Activated B cell treated with CpG ODN at 0.5 μM for 24 hours (primary cell): ENCODE data around the gene FAM83B. TPM values are rescaled to one million over a fixed set of nuclear protein-coding genes. Genes with fewer than 3 reads are reported as not detected.
"Not testable (repeated sequence)": the region's sequence is repeated elsewhere in the genome, so short reads cannot be mapped to it uniquely, and the experiment has no call there.

Experiments used
- ATAC-seq: fragments of 200-7000 bp; cut with Tn5 transposase; one replicate; pipeline ENCODE4 v1.10.0; 2021; ENCODE audit warnings: low read depth, mild to moderate bottlenecking, moderate library complexity
- CTCF ChIA-PET: fragments of 350-600 bp; sonication (Branson Sonifier 250); formaldehyde crosslinking; loops from one replicate; lab custom pipeline; 2021; ENCODE audit warnings: antibody characterized with exemption; lab: Charles Lee
- POLR2A ChIA-PET: fragments of 350-600 bp; sonication (Branson Sonifier 250); formaldehyde crosslinking; loops from one replicate; lab custom pipeline; 2021; ENCODE audit warnings: antibody characterized with exemption; lab: Charles Lee
- DNase-seq: peaks from one replicate; pipeline ENCODE4 v3.0.0; 2022
- H3K27ac Mint-ChIP-seq: one replicate; pipeline ENCODE4 v1.8.0; 2020; ENCODE audit warnings: mixed read lengths
- H3K27me3 Mint-ChIP-seq: one replicate; pipeline ENCODE4 v1.8.0; 2021; ENCODE audit warnings: mixed read lengths
- H3K36me3 Mint-ChIP-seq: one replicate; pipeline ENCODE4 v1.8.0; 2021; ENCODE audit warnings: low read depth, mixed read lengths
- H3K4me1 Mint-ChIP-seq: one replicate; pipeline ENCODE4 v1.8.0; 2021; ENCODE audit warnings: mixed read lengths
- H3K4me3 Mint-ChIP-seq: one replicate; pipeline ENCODE4 v1.8.0; 2020; ENCODE audit warnings: mild to moderate bottlenecking, mixed read lengths
- H3K9me3 Mint-ChIP-seq: one replicate; pipeline ENCODE4 v1.8.0; 2020; ENCODE audit warnings: mixed read lengths
- intact Hi-C: fragments of 100-400 bp; cut with micrococcal nuclease; formaldehyde crosslinking; loops from one replicate; pipeline ENCODE4 v1.15.1; 2024
- total RNA-seq: library from RNA; stranded (reverse); gene quantifications from 2 replicates; pipeline ENCODE4 v1.2.3, GENCODE V29; 2022
- TF ChIP-seq, protein P1 (sequence below): fragments of 200-600 bp; IDR thresholded peaks from one replicate; pipeline ENCODE4 v1.8.0; 2022; ENCODE audit warnings: antibody characterized with exemption, mild to moderate bottlenecking

The FAM83B gene, protein sequence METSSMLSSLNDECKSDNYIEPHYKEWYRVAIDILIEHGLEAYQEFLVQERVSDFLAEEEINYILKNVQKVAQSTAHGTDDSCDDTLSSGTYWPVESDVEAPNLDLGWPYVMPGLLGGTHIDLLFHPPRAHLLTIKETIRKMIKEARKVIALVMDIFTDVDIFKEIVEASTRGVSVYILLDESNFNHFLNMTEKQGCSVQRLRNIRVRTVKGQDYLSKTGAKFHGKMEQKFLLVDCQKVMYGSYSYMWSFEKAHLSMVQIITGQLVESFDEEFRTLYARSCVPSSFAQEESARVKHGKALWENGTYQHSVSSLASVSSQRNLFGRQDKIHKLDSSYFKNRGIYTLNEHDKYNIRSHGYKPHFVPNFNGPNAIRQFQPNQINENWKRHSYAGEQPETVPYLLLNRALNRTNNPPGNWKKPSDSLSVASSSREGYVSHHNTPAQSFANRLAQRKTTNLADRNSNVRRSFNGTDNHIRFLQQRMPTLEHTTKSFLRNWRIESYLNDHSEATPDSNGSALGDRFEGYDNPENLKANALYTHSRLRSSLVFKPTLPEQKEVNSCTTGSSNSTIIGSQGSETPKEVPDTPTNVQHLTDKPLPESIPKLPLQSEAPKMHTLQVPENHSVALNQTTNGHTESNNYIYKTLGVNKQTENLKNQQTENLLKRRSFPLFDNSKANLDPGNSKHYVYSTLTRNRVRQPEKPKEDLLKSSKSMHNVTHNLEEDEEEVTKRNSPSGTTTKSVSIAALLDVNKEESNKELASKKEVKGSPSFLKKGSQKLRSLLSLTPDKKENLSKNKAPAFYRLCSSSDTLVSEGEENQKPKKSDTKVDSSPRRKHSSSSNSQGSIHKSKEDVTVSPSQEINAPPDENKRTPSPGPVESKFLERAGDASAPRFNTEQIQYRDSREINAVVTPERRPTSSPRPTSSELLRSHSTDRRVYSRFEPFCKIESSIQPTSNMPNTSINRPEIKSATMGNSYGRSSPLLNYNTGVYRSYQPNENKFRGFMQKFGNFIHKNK
- total RNA-seq = not detected in 2 replicates

DNA sequence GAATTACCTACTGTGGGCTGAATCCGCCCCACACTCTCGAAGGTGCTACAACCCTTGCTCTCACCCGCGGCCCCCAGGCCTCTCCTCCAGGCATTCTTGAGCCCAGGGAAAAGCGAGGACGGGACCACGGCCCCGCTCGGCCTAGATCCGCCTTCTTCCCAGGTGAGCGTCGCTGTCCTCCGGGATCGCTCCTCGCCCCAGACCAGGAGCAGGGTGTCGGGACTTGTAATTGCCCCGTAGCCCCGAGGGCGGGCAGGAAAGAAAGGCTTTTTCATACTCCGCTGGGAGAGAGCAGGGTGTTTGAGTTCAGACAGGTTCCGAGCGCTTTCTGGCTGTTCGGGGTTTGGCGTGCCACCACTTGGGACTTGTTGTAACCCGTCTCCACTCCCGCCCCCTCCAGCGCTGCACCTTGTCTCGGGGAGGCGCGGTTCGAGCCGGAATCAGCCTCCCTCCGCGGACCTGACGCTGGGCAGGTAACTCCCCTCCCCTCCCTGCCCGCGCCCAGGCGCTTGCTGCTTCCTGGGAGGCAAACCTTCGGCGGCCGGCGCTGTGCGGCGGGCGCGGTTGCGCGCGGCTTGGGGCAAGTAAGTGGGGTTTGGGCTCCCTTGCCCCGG, at the start of gene FAM83B:
FAM83B (plus strand) TSS at position 529 of the 614 bp plus-strand sequence. CDS start 23,476 bp downstream, outside the sequence.
- ATAC-seq (no peak), DNase-seq (no peak)
- TF ChIP-seq, protein P1, sequence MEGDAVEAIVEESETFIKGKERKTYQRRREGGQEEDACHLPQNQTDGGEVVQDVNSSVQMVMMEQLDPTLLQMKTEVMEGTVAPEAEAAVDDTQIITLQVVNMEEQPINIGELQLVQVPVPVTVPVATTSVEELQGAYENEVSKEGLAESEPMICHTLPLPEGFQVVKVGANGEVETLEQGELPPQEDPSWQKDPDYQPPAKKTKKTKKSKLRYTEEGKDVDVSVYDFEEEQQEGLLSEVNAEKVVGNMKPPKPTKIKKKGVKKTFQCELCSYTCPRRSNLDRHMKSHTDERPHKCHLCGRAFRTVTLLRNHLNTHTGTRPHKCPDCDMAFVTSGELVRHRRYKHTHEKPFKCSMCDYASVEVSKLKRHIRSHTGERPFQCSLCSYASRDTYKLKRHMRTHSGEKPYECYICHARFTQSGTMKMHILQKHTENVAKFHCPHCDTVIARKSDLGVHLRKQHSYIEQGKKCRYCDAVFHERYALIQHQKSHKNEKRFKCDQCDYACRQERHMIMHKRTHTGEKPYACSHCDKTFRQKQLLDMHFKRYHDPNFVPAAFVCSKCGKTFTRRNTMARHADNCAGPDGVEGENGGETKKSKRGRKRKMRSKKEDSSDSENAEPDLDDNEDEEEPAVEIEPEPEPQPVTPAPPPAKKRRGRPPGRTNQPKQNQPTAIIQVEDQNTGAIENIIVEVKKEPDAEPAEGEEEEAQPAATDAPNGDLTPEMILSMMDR = no peak
- CTCF ChIA-PET = no interaction called here
- Mint-ChIP-seq H3K4me3 (no peak within 1 kb of the TSS), H3K9me3 (peaks cover 7% of the 10 kb centered on the region), H3K27me3 (peaks cover 8% of the 10 kb centered on the region), H3K36me3 (no peaks in the 10 kb centered on the region), H3K4me1 (no peaks in the 10 kb centered on the region), H3K27ac (no peak within 1 kb of the TSS)
- POLR2A ChIA-PET = no interaction called here
- intact Hi-C loops = no loop called here

DNA sequence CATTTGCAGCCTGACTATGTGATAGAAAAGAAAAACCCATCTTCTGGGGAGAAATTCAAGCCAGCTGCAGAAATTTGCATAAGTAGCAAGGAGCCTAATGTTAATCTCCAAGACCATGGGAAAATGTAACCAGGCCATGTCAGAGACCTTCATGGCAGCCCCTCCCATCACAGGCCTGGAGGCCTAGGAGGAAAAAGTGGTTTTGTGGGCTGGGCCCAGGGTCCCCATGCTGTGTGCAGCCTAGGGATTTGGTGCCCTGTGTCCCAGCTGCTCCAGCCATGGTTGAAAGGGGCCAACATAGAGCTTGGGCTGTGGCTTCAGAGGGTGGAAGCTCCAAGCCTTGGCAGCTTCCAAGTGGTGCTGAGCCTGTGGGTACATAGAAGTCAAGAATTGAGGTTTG, 49.7 kb upstream of the FAM83B start:
- H3K36me3 Mint-ChIP-seq, H3K4me1 Mint-ChIP-seq, intact Hi-C loops, H3K4me3 Mint-ChIP-seq, DNase-seq, CTCF ChIA-PET, H3K27me3 Mint-ChIP-seq, H3K9me3 Mint-ChIP-seq, H3K27ac Mint-ChIP-seq, POLR2A ChIA-PET, ATAC-seq: not testable (repeated sequence)

DNA sequence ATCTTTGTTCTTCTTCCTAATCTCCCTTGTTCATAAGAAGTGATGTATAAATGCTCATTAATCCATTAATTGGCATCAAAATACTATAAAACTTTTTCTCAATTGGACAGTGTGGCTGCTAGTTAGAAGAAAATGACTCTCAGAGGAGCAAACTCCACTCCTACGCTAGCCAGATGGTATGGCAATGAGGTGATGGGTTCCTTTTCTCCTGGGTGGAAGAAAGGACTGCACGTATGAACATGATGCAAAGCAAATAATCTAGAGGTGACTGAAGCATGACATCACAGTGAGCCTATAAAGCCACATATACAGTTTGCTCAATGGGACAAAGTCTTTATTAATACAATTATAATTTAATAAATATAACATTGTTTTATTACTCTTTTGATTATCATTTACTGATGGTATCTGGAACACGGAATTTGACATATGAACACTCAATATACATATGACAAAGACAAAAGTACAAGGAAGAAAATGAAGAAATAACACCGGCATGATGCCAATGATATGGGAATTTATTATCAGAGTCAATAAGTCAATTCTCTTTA, 46.4 kb upstream of the FAM83B start:
- Mint-ChIP-seq H3K36me3 (no peaks in the 10 kb centered on the region), H3K27me3 (no peaks in the 10 kb centered on the region), H3K9me3 (peaks cover 12% of the 10 kb centered on the region), H3K4me3 (no peak overlapping the region), H3K27ac (no peak overlapping the region), H3K4me1 (no peaks in the 10 kb centered on the region)
- TF ChIP-seq, protein P1 = no peak
- ChIA-PET CTCF (no interaction called here), POLR2A (no interaction called here)
- no peak for DNase-seq
- no peak for ATAC-seq
- intact Hi-C loops = no loop called here

DNA sequence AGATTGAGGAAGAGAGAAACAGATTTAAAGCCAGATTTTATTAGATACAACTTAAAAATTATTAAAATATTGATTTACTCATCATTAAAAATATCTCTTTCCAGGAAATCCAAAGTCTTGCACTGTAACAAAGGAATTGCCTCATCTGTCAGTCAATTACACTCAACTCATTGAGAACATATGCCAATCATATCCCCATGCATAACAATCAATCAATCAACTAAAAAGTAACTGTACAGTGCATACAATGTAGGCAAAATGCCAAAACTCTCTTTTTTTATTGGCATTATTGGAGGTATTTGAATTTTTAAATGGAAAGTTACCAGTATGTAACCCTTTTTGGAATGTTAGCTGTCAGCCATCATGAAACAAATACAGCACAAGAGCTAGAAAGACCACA, 45.3 kb upstream of the FAM83B start:
- ChIA-PET CTCF (no interaction called here), POLR2A (no interaction called here)
- Mint-ChIP-seq H3K27me3 (no peaks in the 10 kb centered on the region), H3K9me3 (peaks cover 9% of the 10 kb centered on the region), H3K4me3 (no peak overlapping the region), H3K27ac (no peak overlapping the region), H3K4me1 (no peaks in the 10 kb centered on the region), H3K36me3 (no peaks in the 10 kb centered on the region)
- ATAC-seq (no peak), DNase-seq (no peak)
- intact Hi-C loops = no loop called here
- TF ChIP-seq, protein P1 = no peak

DNA sequence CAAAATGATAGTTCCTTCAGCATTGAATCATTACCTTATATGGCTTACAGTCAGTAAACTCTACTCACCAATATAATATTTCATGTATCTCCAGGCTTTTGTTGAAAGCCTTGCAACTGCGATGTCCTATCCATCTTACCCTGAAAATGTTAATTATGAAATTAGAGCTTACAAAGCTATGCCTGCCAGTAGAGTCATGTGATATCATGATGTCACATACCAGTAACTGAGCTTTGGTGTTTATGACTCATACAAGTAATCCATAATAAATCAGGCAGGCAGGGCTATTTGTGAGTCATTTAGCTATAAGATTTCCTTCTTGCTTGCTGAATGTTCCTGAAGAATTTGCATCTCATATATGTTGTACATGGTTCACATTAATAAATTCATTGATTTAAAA, 44.9 kb upstream of the FAM83B start:
- H3K36me3 Mint-ChIP-seq = no peaks in the 10 kb centered on the region
- TF ChIP-seq, protein P1 = no peak
- CTCF ChIA-PET = no interaction called here
- POLR2A ChIA-PET = no interaction called here
- no peak overlapping the region for H3K27ac Mint-ChIP-seq
- intact Hi-C loops = no loop called here
- DNase-seq (no peak), ATAC-seq (no peak)
- no peaks in the 10 kb centered on the region for H3K4me1 Mint-ChIP-seq
- H3K9me3 Mint-ChIP-seq = peaks cover 9% of the 10 kb centered on the region
- no peak overlapping the region for H3K4me3 Mint-ChIP-seq
- no peaks in the 10 kb centered on the region for H3K27me3 Mint-ChIP-seq
